H1 (cell line): ENCODE measurements around the gene PRKCH. TPM values are rescaled to one million over a fixed set of nuclear protein-coding genes. Genes with fewer than 3 reads are reported as not detected.

ENCODE experiments used
- MAX ChIP-seq: IDR thresholded peaks from 2 replicates; pipeline ENCODE4 v1.6.1; 2012; ENCODE audit warnings: inconsistent platforms
- POLR2A ChIP-seq, 2 experiments: IDR thresholded peaks; 1 replicate in 1 of 2; 2 replicates in 1 of 2; pipeline ENCODE4 v1.6.1; 2011; ENCODE audit warnings: low read depth in 2 of 2, low read length in 2 of 2, mild to moderate bottlenecking in 2 of 2; ENCODE audit errors: control extremely low read depth in 1 of 2
- SP2 ChIP-seq: IDR thresholded peaks from 2 replicates; pipeline ENCODE4 v1.6.1; 2012; ENCODE audit warnings: mild to moderate bottlenecking, low read length, inconsistent platforms
- TAF7 ChIP-seq: optimal IDR thresholded peaks from 2 replicates; pipeline ENCODE3; 2011; ENCODE audit warnings: low read depth, mild to moderate bottlenecking, inconsistent platforms, low read length, moderate library complexity, borderline replicate concordance
- polyA plus RNA-seq, 7 experiments: library from polyadenylated mRNA; depleted of rRNA in 3 of 7; stranded (reverse) in 5 of 7; unstranded in 2 of 7; fragments of >200 nt in 5 of 7; fragments of 200-250 nt in 2 of 7; gene quantifications; 1 replicate in 5 of 7; 2 replicates in 1 of 7; 4 replicates in 1 of 7; pipeline versions ENCODE4 v1.2.1 to v1.2.3, GENCODE V29; 2011 to 2013; ENCODE audit warnings: missing spikeins in 2 of 7, mixed read lengths in 2 of 7
- total RNA-seq: library from RNA; stranded (reverse); fragmentation: NEBNext Ultra II Directional; extraction: Animal tissue kit (Norgen Biotek cat#: 25700); gene quantifications from 2 replicates; pipeline ENCODE4 v1.2.1, GENCODE V29; 2021

PRKCH gene
- total and polyA plus RNA-seq, 2 of the 8 experiments (the other 6 are each of a cell fraction or from before 2014, with no cell fraction given), result 6.4 to 7.0 TPM

GRCh38 chr14:61281186-61281947 lies 40.0 kb upstream of the PRKCH start, which contains the start of gene TMEM30B (continued):
- TF ChIP-seq POLR2A (IDR thresholded peaks at IDR 0.05; ENCODE audit: control extremely low read depth in 1 of 2, low read depth in 2 of 2, low read length in 2 of 2), result peak; percentile 26 to 71; a peak in 2 of 3 replicates
- TF ChIP-seq SP2, result no peak
- TF ChIP-seq MAX, result peak; percentile 54; the same call in 1 of the 2 replicates
- TF ChIP-seq TAF7, result no peak
- TF ChIP-seq, all 59 proteins: peak for 10
